ENCODE data around the gene CHST11. TPM values are rescaled to one million over a fixed set of nuclear protein-coding genes. Genes with fewer than 3 reads are reported as not detected.

Gene CHST11
- total RNA-seq, 2 donors from 2014 or later: 4.6 to 14.5 TPM

GRCh38 chr12:104657726-104658484, 201.2 kb downstream of the CHST11 start:
- H3K27ac ChIP-seq: no peak overlapping the region
- DNase-seq (no peak), ATAC-seq (no peak)
- no peaks in the 10 kb centered on the region for H3K27me3 ChIP-seq
- peaks cover 13% of the 10 kb centered on the region for H3K4me1 ChIP-seq
- no peak overlapping the region for H3K4me3 ChIP-seq
- H3K36me3 ChIP-seq (replicated peaks in 1 of 2; ENCODE audit: insufficient read depth in 1 of 2, low read depth in 2 of 2): no peaks in the 10 kb centered on the region
- intact Hi-C loops (cut with DNase I): no loop called here
- 72 to 77% methylated on average over 11 to 13 of the region's 13 CpGs for WGBS, 2 donors
- TF ChIP-seq POLR2A (IDR thresholded peaks at IDR 0.05) (no peak), CTCF (IDR thresholded peaks at IDR 0.05) (no peak)
- H3K9me3 ChIP-seq: no peaks in the 10 kb centered on the region

GRCh38 chr12:104659058-104659457, 202.3 kb downstream of the CHST11 start:
- TF ChIP-seq POLR2A (IDR thresholded peaks at IDR 0.05) (no peak), CTCF (IDR thresholded peaks at IDR 0.05) (no peak)
- H3K27me3 ChIP-seq: no peaks in the 10 kb centered on the region
- ATAC-seq (no peak), DNase-seq (no peak)
- no peak overlapping the region for H3K4me3 ChIP-seq
- intact Hi-C loops (cut with DNase I): no loop called here
- H3K36me3 ChIP-seq (replicated peaks in 1 of 2; ENCODE audit: insufficient read depth in 1 of 2, low read depth in 2 of 2): no peaks in the 10 kb centered on the region
- H3K9me3 ChIP-seq: no peaks in the 10 kb centered on the region
- no peak overlapping the region for H3K27ac ChIP-seq
- peaks cover 15% of the 10 kb centered on the region for H3K4me1 ChIP-seq
- WGBS, 2 donors: 90 to 96% methylated on average over 5 of the region's 5 CpGs

- Histone ChIP-seq H3K36me3 (replicated peaks in 1 of 2; ENCODE audit: insufficient read depth in 1 of 2, low read depth in 2 of 2) (no peaks in the 10 kb centered on the region), H3K9me3 (no peaks in the 10 kb centered on the region), H3K4me1 (peaks cover 26% of the 10 kb centered on the region), H3K27ac (no peak overlapping the region), H3K4me3 (no peak overlapping the region), H3K27me3 (no peaks in the 10 kb centered on the region)
- DNase-seq: no peak
- 21 to 27% methylated on average over 6 of the region's 6 CpGs for WGBS, 2 donors
- no peak for TF ChIP-seq POLR2A (IDR thresholded peaks at IDR 0.05)
- TF ChIP-seq CTCF (IDR thresholded peaks at IDR 0.05): no peak
- no peak for ATAC-seq
- intact Hi-C loops (cut with DNase I): no loop called here
These were observed 205.5 kb downstream of the CHST11 start for GRCh38 chr12:104662203-104662602.

GRCh38 chr12:104662908-104663307, 206.2 kb downstream of the CHST11 start:
- TF ChIP-seq POLR2A (IDR thresholded peaks at IDR 0.05): no peak
- no peak for TF ChIP-seq CTCF (IDR thresholded peaks at IDR 0.05)
- no peak overlapping the region for H3K4me3 ChIP-seq
- no peaks in the 10 kb centered on the region for H3K27me3 ChIP-seq
- no peak overlapping the region for H3K27ac ChIP-seq
- intact Hi-C loops (cut with DNase I): no loop called here
- WGBS, 2 donors: 78% methylated on average over 9 of the region's 9 CpGs
- no peaks in the 10 kb centered on the region for H3K9me3 ChIP-seq
- H3K36me3 ChIP-seq (replicated peaks in 1 of 2; ENCODE audit: insufficient read depth in 1 of 2, low read depth in 2 of 2): no peaks in the 10 kb centered on the region
- no peak for ATAC-seq
- no peak for DNase-seq
- H3K4me1 ChIP-seq: peaks cover 33% of the 10 kb centered on the region

- ATAC-seq (no peak), DNase-seq (no peak)
- H3K27ac ChIP-seq: no peak overlapping the region
- WGBS, 2 donors: 56 to 91% methylated on average over 3 of the region's 3 CpGs
- TF ChIP-seq CTCF (IDR thresholded peaks at IDR 0.05): no peak
- TF ChIP-seq POLR2A (IDR thresholded peaks at IDR 0.05): no peak
- H3K4me1 ChIP-seq: peaks cover 47% of the 10 kb centered on the region
- no peak overlapping the region for H3K4me3 ChIP-seq
- no peaks in the 10 kb centered on the region for H3K27me3 ChIP-seq
- H3K9me3 ChIP-seq: no peaks in the 10 kb centered on the region
- no peaks in the 10 kb centered on the region for H3K36me3 ChIP-seq (replicated peaks in 1 of 2; ENCODE audit: insufficient read depth in 1 of 2, low read depth in 2 of 2)
- intact Hi-C loops (cut with DNase I): no loop called here
These were observed 207.6 kb downstream of the CHST11 start for GRCh38 chr12:104664351-104664750.
